Peyer's patch (tissue), 4 donors: ENCODE data around the gene XRRA1.

ENCODE experiments used
- POLR2A ChIP-seq, 2 donors: fragments of 450-650 bp; IDR thresholded peaks; one replicate each; pipeline ENCODE4 v1.5.1; 2017; ENCODE audit warnings: antibody characterized with exemption in 2 of 2, mild to moderate bottlenecking in 2 of 2, moderate library complexity in 2 of 2
- TF ChIP-seq, protein P1 (sequence below), 6 experiments: fragments of 450-650 bp in 4 of 6; fragments of 200-600 bp in 2 of 6; sonication (generic) in 1 of 6; IDR thresholded peaks; one replicate each; pipeline ENCODE4 v1.5.1; 2017 to 2019; ENCODE audit warnings: antibody characterized with exemption in 6 of 6, mild to moderate bottlenecking in 3 of 6, moderate library complexity in 1 of 6

DNA sequence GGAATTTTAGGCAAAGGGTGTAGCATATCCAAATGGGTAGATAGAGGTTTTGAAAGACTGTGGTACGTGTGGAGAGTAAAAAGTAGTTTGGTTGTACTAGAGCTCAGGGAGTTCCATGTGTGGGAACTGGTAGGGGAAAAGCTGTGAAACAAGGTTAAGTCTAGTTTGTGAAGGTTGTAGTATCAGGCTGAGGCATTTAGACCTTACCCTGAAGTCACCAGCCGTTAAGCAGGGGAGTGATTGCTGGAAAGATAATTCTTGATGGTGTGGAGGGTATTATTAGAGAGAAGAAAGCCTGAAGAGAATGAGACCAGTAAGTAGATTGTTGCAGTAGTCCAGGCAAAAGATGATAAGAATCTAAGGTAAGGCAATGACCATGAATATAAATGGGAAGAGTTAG is 132.2 kb downstream of the XRRA1 start:
- no peak for TF ChIP-seq POLR2A (IDR thresholded peaks at IDR 0.05)
- TF ChIP-seq, protein P1, sequence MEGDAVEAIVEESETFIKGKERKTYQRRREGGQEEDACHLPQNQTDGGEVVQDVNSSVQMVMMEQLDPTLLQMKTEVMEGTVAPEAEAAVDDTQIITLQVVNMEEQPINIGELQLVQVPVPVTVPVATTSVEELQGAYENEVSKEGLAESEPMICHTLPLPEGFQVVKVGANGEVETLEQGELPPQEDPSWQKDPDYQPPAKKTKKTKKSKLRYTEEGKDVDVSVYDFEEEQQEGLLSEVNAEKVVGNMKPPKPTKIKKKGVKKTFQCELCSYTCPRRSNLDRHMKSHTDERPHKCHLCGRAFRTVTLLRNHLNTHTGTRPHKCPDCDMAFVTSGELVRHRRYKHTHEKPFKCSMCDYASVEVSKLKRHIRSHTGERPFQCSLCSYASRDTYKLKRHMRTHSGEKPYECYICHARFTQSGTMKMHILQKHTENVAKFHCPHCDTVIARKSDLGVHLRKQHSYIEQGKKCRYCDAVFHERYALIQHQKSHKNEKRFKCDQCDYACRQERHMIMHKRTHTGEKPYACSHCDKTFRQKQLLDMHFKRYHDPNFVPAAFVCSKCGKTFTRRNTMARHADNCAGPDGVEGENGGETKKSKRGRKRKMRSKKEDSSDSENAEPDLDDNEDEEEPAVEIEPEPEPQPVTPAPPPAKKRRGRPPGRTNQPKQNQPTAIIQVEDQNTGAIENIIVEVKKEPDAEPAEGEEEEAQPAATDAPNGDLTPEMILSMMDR (IDR thresholded peaks at IDR 0.05) = no peak
